ENCODE results near the gene TOGARAM1. TPM values are rescaled to one million over a fixed set of nuclear protein-coding genes. Genes with fewer than 3 reads are reported as not detected.

The TOGARAM1 gene
- total RNA-seq, 1 experiment from 2014 or later, result 6.4 TPM

- TF ChIP-seq, protein P1, sequence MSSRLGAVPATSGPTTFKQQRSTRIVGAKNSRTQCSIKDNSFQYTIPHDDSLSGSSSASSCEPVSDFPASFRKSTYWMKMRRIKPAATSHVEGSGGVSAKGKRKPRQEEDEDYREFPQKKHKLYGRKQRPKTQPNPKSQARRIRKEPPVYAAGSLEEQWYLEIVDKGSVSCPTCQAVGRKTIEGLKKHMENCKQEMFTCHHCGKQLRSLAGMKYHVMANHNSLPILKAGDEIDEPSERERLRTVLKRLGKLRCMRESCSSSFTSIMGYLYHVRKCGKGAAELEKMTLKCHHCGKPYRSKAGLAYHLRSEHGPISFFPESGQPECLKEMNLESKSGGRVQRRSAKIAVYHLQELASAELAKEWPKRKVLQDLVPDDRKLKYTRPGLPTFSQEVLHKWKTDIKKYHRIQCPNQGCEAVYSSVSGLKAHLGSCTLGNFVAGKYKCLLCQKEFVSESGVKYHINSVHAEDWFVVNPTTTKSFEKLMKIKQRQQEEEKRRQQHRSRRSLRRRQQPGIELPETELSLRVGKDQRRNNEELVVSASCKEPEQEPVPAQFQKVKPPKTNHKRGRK (CRISPR knock-in tag; IDR thresholded peaks at IDR 0.05; ENCODE audit: borderline replicate concordance), result no peak
Measured at GRCh38 chr14:45028107-45028626, 66.2 kb downstream of the TOGARAM1 start (continued).

GRCh38 chr14:45034730-45035129 is 72.7 kb downstream of the TOGARAM1 start:
- POLR2A ChIA-PET, result no interaction called here
- DNase-seq (ENCODE audit: low spot score), result no peak
- Mint-ChIP-seq H3K36me3 (peaks cover 38% of the 10 kb centered on the region), H3K4me3 (no peak overlapping the region), H3K27ac (no peak overlapping the region), H3K4me1 (no peaks in the 10 kb centered on the region), H3K27me3 (ENCODE audit: low read depth) (no peaks in the 10 kb centered on the region), H3K9me3 (peaks cover 13% of the 10 kb centered on the region)
- no peak for ATAC-seq
- TF ChIP-seq ZNF396 (CRISPR knock-in tag; IDR thresholded peaks at IDR 0.05; ENCODE audit: borderline replicate concordance) (no peak), USF2 (CRISPR knock-in tag; IDR thresholded peaks at IDR 0.05) (no peak), SMAD3 (CRISPR knock-in tag; IDR thresholded peaks at IDR 0.05; ENCODE audit: borderline replicate concordance) (no peak), E2F1 (CRISPR knock-in tag; IDR thresholded peaks at IDR 0.05) (no peak), MYBL2 (CRISPR knock-in tag; IDR thresholded peaks at IDR 0.05) (no peak), ATF2 (CRISPR knock-in tag; IDR thresholded peaks at IDR 0.05; ENCODE audit: borderline replicate concordance, low read depth) (no peak), ZNF232 (CRISPR knock-in tag; IDR thresholded peaks at IDR 0.05) (no peak)
- TF ChIP-seq, protein P2, sequence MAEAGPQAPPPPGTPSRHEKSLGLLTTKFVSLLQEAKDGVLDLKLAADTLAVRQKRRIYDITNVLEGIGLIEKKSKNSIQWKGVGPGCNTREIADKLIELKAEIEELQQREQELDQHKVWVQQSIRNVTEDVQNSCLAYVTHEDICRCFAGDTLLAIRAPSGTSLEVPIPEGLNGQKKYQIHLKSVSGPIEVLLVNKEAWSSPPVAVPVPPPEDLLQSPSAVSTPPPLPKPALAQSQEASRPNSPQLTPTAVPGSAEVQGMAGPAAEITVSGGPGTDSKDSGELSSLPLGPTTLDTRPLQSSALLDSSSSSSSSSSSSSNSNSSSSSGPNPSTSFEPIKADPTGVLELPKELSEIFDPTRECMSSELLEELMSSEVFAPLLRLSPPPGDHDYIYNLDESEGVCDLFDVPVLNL (CRISPR knock-in tag; IDR thresholded peaks at IDR 0.05; ENCODE audit: borderline replicate concordance, low read depth), result no peak
- CTCF ChIA-PET, result no interaction called here

DNA sequence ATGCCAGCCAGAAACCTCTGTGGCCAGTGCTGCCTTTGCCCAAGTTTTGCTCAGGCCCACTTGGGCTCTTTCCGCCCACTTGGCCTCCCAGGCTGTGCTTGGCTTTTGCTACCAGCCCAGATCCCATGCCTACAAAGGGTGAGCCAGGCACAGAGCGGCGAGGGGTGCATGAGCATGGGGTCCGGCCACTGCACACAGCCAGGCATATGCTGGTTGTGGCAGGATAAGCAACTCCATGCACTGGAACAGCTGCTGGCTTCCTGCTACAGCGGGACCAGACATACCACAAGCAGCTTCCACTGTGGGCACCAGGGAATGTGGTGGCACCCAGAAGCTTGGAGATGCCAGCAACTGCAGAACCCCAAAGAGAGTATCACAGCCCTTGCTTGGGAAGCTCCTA is 76.3 kb downstream of the TOGARAM1 start:
- DNase-seq (ENCODE audit: low spot score) (no peak), ATAC-seq (no peak)
- no peaks in the 10 kb centered on the region for H3K4me1 Mint-ChIP-seq
- no peak overlapping the region for H3K27ac Mint-ChIP-seq
- H3K36me3 Mint-ChIP-seq, result peaks cover 46% of the 10 kb centered on the region
- CTCF ChIA-PET, result no interaction called here
- no peak for TF ChIP-seq MYBL2 (CRISPR knock-in tag; IDR thresholded peaks at IDR 0.05)
- TF ChIP-seq JUN (CRISPR knock-in tag; IDR thresholded peaks at IDR 0.05), result no peak
- no peak for TF ChIP-seq ZNF219 (CRISPR knock-in tag; IDR thresholded peaks at IDR 0.05; ENCODE audit: borderline replicate concordance)
- peaks cover 13% of the 10 kb centered on the region for H3K9me3 Mint-ChIP-seq
- no peaks in the 10 kb centered on the region for H3K27me3 Mint-ChIP-seq (ENCODE audit: low read depth)
- H3K4me3 Mint-ChIP-seq, result no peak overlapping the region
- POLR2A ChIA-PET, result no interaction called here

DNA sequence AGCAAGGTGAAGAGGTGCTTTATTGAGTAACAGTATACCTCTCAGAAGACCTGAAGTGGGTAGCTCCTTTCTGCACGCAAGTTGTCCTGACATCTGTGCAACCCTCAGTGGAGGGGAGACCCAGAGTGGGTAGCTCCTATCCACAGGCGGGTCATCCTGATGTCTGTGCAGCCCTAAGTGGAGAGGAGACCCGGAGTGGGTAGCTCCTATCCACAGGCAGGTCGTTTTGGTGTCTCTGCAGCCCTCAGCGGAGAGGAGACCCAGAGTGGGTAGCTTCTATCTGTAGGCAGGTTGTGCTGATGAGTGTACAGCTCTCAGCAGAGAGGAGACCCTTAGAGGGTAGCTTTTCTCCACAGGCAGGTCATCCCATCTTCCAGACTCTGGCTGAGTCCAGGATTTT is 76.9 kb downstream of the TOGARAM1 start:
- POLR2A ChIA-PET, result no interaction called here
- peaks cover 13% of the 10 kb centered on the region for H3K9me3 Mint-ChIP-seq

More for the DNA sequence above, 76.9 kb downstream of the TOGARAM1 start:
- CTCF ChIA-PET, result no interaction called here
- Mint-ChIP-seq H3K27me3 (ENCODE audit: low read depth) (no peaks in the 10 kb centered on the region), H3K36me3 (peaks cover 49% of the 10 kb centered on the region), H3K4me3 (no peak overlapping the region), H3K4me1 (no peaks in the 10 kb centered on the region), H3K27ac (no peak overlapping the region)
- no peak for DNase-seq (ENCODE audit: low spot score)
- ATAC-seq, result no peak
- TF ChIP-seq ZNF317 (CRISPR knock-in tag; IDR thresholded peaks at IDR 0.05; ENCODE audit: borderline replicate concordance, low read depth), result no peak
- no peak for TF ChIP-seq CBFB (CRISPR knock-in tag; IDR thresholded peaks at IDR 0.05; ENCODE audit: low read depth)
- no peak for TF ChIP-seq TEAD4 (CRISPR knock-in tag; IDR thresholded peaks at IDR 0.05)

Measured in WTC11 (cell line).